ENCODE results near the gene KIFC3.
A peak's percentile ranks its signal among the peaks of the same experiment; 100 is the strongest.
"Not testable (repeated sequence)": the region's sequence is repeated elsewhere in the genome, so short reads cannot be mapped to it uniquely, and the experiment has no call there.

Gene KIFC3

DNA sequence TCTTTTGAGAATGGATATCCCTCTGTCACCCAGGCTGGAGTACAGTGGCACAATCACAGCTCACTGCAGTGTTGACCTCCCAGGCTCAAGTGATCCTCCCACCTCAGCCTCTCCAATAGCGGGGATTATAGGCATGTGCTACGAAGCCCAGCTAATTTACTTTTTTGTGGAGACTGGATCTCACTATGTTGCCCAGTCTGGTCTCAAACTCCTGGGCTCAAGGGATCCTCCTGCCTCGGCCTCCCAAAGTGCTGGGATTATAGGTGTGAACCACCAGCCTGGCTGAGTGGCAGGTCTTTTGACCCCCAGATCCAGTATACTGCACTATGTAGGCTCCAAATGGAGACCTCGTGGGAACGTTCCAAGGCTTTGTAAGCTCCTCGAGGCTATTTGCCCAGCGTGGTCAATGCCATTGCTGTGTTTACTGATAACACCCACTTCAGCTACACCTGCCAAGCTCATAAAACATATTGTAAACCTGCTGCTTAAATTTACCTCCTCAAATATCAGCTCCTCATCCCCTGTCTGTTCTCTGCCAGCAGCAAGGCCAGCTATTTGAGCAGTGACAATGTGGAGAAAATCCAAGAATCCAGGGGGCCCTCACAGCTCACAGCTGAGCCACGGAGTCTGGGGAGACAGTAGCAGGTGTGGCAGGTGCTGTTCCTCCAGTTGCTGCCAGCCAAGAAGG lies 16.2 kb upstream of the KIFC3 start:
- Mint-ChIP-seq H3K9me3 (no peaks in the 10 kb centered on the region), H3K36me3 (ENCODE audit: low read depth) (no peaks in the 10 kb centered on the region), H3K4me3 (no peak overlapping the region), H3K27ac (peak overlapping the region; percentile 31), H3K27me3 (peaks cover 37% of the 10 kb centered on the region), H3K4me1 (ENCODE audit: low read depth) (peaks cover 42% of the 10 kb centered on the region)
- intact Hi-C loops (cut with micrococcal nuclease) = no loop called here

DNA sequence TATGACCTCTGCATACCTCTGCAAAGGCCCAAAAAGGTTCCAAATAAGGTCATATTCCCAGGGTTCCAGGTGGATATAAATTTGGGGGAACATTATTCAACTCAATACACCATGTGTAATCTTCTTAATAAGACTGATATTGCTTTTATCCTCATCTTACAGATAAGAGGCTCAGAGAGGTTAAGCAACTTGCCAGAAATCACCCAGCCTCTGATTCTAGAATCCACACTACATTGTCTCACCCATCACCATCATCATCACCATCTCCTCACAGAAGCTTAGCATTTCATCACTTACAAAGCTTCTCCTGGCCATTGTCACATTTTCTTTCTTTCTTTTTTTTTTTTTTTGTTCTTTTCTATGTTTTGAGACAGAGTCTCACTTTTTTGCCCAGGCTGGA lies 15.4 kb upstream of the KIFC3 start:
- Mint-ChIP-seq H3K9me3 (no peaks in the 10 kb centered on the region), H3K27ac (peak overlapping the region; percentile 31), H3K27me3 (peaks cover 32% of the 10 kb centered on the region), H3K4me3 (no peak overlapping the region), H3K4me1 (ENCODE audit: low read depth) (peaks cover 45% of the 10 kb centered on the region), H3K36me3 (ENCODE audit: low read depth) (no peaks in the 10 kb centered on the region)
- intact Hi-C loops (cut with micrococcal nuclease) = no loop called here

DNA sequence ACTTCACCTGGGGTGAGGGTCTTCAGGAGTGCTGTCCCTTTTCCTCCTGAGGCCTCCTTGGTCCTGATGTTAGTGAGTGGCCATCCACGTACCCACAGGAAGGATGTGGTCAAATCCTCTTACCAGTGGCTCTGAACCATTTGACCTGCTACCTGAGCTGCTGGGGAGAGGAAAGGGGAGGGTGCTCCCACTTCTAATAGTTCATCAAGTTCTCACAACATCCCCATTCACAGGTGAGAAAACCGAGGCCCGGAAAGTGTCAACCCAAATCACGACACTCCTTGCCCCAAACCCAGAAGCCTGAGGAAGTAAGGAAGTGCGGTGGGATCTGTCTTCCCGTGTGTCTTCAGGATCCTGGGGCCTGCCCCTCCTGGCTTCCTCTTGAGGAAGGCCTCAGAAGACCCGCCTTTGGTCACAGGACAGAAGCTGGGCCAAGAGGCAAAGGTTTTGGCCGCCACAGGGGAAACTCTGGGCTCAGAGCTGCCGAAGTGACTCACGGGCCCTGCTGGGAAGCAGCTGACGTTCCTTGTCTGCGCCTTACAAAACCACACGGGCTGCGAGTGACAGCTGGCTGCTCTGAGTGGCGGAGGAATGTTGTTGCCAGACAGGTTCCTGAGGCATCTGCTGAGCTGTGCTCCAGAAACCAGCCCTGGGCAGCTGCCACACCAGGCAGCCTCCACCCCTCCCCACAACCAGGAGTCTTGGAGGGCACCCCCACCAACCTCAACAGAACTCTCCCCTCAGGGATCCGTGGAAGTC lies 13.9 kb upstream of the KIFC3 start:
- H3K27ac Mint-ChIP-seq = peak overlapping the region; percentile 81
- peak overlapping the region; percentile 32 for H3K4me3 Mint-ChIP-seq
- intact Hi-C loops (cut with micrococcal nuclease) = no loop called here

DNA sequence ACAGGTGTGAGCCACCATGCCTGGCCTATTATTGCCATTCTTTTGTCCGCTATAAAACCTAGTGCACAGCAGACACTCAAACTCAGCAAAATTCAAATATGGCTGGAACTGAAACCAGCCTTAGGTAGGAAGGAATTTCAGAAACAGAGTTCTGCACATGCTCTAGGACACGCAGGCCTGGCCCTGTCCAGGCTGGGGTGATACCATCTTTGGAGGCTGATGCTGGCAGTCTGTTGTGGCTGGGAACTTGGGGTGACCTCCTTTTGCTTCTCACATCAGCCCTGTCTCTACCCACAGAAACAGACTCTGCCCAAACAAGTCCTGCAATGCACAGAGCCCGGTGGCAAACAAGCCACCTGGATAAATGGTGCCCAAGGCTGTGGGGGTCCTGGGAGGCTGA lies 12.6 kb upstream of the KIFC3 start:
- Mint-ChIP-seq H3K27ac (peak overlapping the region; percentile 81), H3K4me3 (no peak overlapping the region)

More for the DNA sequence above, 13.9 kb upstream of the KIFC3 start:
- Mint-ChIP-seq H3K4me1 (ENCODE audit: low read depth) (peaks cover 47% of the 10 kb centered on the region), H3K9me3 (no peaks in the 10 kb centered on the region), H3K36me3 (ENCODE audit: low read depth) (no peaks in the 10 kb centered on the region), H3K27me3 (peaks cover 25% of the 10 kb centered on the region)

DNA sequence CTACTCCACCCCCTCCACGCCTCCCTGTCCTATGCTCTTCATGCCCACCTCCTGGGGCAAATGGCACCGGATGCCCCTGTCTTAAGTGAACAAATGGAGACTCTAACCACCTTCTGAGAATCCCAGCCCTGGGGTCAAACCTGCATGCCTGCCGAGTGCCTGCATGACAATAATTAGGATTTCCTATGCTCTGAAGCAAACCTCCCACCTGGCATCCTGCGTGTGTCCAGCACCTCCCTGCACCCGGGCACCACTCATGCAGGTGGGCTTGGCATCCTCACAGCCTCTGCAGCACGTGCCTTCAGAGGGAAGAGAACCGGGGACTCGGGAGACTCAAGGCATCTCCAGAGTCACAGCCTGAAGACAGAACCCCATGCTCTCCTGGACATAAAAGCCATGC lies 11.2 kb upstream of the KIFC3 start:
- H3K36me3 Mint-ChIP-seq (ENCODE audit: low read depth) = no peaks in the 10 kb centered on the region
- peaks cover 18% of the 10 kb centered on the region for H3K27me3 Mint-ChIP-seq
- no peaks in the 10 kb centered on the region for H3K9me3 Mint-ChIP-seq
- peaks cover 67% of the 10 kb centered on the region for H3K4me1 Mint-ChIP-seq (ENCODE audit: low read depth)
- H3K4me3 Mint-ChIP-seq = no peak overlapping the region
- intact Hi-C loops (cut with micrococcal nuclease) = no loop called here
- H3K27ac Mint-ChIP-seq = no peak overlapping the region

More for the DNA sequence above, 12.6 kb upstream of the KIFC3 start:
- intact Hi-C loops (cut with micrococcal nuclease) = no loop called here
- Mint-ChIP-seq H3K9me3 (no peaks in the 10 kb centered on the region), H3K36me3 (ENCODE audit: low read depth) (no peaks in the 10 kb centered on the region), H3K27me3 (peaks cover 18% of the 10 kb centered on the region), H3K4me1 (ENCODE audit: low read depth) (peaks cover 55% of the 10 kb centered on the region)

DNA sequence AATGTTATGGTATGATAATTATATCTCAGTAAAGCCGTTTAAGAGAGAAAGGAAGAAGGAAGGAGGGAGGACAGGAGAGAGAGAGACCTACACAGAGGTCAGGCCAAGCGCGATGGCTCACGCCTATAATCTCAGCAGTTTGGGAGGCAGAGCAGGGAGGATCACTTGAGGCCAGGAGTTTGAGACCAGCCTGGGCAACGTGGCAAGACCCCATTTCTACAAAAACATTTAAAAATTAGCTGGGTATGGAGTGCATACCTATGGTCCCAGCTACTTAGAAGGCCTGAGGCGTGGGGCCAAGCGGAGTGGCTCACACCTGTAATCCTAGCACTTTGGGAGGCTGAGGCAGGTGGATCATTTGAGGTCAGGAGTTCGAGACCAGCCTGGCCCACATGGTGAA lies 9.0 kb upstream of the KIFC3 start:
- Mint-ChIP-seq H3K27me3 (peaks cover 17% of the 10 kb centered on the region), H3K27ac (peak overlapping the region; percentile 86), H3K4me1 (ENCODE audit: low read depth) (peaks cover 74% of the 10 kb centered on the region)
- H3K9me3 Mint-ChIP-seq; H3K4me3 Mint-ChIP-seq; H3K36me3 Mint-ChIP-seq (ENCODE audit: low read depth); intact Hi-C loops (cut with micrococcal nuclease): not testable (repeated sequence)

DNA sequence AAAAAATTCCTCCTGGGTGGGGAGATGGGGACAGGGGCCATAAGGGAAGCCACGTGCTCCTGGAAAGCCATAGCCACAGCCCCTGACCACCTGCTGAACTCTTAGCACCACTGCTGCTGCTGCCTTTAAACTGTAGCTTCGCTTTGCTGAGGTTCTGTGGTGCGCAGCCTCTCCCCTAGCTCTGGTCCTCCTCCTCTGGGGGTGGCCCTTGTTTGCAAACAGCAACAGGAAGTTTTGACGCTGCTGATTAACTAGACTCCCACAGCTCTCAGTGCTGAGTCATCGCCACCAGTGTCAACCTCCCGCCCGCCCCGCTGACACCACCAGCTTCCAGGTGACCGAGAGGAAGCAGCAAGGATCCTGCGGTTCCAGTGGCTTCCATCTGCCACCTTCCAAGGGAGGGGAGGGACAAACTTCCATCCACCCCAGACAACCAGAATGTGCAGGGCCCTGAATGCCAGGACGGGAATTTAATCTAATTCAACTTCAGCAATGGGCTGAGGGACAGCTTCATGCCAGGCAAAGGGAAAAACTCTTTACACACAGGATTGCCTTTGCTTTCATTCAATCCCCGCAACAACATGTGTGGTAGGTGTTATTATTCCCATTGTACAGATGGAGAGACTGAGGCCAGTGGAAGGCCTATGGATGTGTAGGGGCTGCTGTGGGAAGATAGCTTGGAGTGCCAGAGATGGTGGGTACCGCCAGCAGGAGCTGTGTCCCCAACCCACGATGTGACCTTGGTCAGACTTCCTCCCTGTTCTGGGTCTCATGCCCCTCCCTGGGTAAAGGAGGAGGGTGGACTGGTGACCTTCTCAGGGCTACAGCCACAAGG lies 8.1 kb upstream of the KIFC3 start:
- Mint-ChIP-seq H3K9me3 (no peaks in the 10 kb centered on the region), H3K4me3 (no peak overlapping the region), H3K27ac (peak overlapping the region; percentile 86), H3K4me1 (ENCODE audit: low read depth) (peaks cover 72% of the 10 kb centered on the region), H3K36me3 (ENCODE audit: low read depth) (no peaks in the 10 kb centered on the region), H3K27me3 (peaks cover 19% of the 10 kb centered on the region)
- intact Hi-C loops (cut with micrococcal nuclease) = no loop called here

DNA sequence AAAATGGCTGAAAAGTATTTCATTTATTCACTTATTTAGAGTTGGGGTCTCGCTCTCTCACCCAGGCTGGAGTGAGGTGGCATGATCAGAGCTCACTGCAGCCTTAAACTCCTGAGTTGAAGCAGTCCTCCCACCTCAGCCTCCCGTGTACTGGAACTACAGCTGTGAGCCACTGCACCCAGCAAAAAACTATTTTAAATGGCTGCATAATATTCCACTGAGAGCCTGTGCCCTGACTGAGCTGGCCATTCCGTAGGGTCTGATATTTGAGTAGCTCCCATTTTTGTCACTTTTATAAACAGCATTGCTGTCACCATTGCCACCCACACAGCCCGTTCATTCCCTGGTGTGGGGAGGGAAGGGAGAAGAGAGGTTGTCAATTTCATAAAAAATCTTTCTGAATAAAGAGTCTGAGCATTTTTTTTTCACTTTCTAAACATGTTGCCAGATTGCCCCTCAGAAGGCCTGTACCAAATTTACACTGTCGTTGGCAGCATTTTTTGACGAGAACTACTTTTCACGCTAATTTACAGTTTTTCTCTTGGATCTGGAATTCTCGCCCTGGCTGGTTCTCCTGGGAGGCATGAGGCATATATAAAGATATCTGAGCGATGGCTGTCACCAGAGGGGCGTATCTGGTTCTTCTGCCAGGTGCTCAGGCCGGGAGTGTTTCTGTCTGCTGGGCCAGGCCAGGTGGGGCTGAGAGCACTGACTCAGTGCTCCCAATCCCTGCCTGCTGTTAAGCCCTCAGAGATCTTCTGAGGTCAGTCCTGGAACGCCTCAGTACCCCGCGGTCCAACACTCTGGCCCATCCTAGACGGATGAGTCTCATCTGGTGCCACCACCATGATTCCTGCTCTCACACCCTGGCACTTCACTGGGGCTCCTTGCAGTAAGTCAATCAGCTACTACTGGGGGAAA lies 7.2 kb upstream of the KIFC3 start:
- no peak overlapping the region for H3K4me3 Mint-ChIP-seq
- no peaks in the 10 kb centered on the region for H3K36me3 Mint-ChIP-seq (ENCODE audit: low read depth)
- peaks cover 66% of the 10 kb centered on the region for H3K4me1 Mint-ChIP-seq (ENCODE audit: low read depth)
- H3K27me3 Mint-ChIP-seq = peaks cover 17% of the 10 kb centered on the region
- H3K9me3 Mint-ChIP-seq = no peaks in the 10 kb centered on the region
- intact Hi-C loops (cut with micrococcal nuclease) = loop anchor here (10.0 kb wide), 1 partner anchor 55 kb away; no protein-coding TSS in a partner anchor
- peak overlapping the region; percentile 86 for H3K27ac Mint-ChIP-seq

DNA sequence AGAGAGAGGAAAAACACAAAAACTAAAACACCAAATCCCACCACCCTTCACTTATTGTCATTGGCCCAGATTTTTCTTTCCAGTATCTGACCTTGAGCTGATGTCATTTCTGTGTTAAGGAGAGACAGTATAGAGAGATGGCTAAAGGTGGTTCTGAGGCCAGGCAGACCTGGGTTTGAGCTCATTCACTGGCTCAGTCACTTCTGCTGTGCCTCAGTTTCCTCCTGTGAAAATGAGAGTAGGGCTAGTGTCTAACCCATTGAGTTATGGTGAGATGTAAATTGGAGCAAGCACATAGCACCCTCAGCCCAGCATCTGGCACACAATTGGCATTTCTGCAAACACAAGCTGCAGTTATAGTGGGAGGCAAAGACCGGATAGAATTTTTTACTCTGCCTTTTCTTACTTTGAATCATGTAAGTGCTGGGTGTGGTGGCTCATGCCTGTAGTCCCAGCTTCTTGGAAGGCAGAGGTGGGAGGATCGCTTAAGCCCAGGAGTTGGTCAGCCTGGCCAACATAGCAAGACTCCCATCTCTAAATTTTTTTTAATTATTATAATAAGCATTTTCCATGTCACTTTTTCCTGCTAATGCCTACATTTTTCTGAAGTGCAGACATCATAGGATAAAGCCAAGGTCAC lies 6.4 kb upstream of the KIFC3 start:
- Mint-ChIP-seq H3K27ac (peak overlapping the region; percentile 84), H3K36me3 (ENCODE audit: low read depth) (no peaks in the 10 kb centered on the region), H3K4me3 (peak overlapping the region; percentile 65), H3K9me3 (no peaks in the 10 kb centered on the region), H3K27me3 (peaks cover 13% of the 10 kb centered on the region), H3K4me1 (ENCODE audit: low read depth) (peaks cover 60% of the 10 kb centered on the region)
- intact Hi-C loops (cut with micrococcal nuclease) = loop anchor here (10.0 kb wide), 1 partner anchor 56 kb away; no protein-coding TSS in a partner anchor

DNA sequence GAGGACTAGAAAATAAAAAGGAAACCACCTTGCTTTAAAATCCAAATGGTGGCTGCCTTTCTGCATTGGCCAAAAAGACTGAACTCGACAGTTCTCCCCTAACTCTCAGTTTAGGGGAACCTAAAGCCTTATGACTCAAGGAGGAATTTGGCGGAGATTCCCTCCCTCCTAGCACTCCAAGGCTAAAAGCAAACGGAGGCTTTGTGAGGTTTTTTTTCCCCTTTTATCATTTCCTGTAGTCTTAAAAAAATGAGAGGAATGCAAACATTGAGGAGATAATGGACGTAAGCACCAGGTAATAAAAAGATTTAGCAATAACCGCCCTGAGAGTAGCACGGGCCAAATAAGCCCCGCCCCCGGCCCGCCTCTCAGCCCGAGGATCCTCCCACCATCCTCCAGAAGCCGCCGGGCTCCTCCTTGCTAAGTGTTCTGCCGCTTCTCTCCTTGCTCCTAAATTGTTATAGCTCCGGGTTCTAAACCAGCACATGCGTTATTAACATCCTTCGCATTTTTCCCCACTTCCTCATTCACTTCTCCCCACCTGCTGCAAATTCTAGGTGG lies 5.8 kb upstream of the KIFC3 start:
- intact Hi-C loops (cut with micrococcal nuclease) = loop anchor here (10.0 kb wide), 1 partner anchor 57 kb away; no protein-coding TSS in a partner anchor

DNA sequence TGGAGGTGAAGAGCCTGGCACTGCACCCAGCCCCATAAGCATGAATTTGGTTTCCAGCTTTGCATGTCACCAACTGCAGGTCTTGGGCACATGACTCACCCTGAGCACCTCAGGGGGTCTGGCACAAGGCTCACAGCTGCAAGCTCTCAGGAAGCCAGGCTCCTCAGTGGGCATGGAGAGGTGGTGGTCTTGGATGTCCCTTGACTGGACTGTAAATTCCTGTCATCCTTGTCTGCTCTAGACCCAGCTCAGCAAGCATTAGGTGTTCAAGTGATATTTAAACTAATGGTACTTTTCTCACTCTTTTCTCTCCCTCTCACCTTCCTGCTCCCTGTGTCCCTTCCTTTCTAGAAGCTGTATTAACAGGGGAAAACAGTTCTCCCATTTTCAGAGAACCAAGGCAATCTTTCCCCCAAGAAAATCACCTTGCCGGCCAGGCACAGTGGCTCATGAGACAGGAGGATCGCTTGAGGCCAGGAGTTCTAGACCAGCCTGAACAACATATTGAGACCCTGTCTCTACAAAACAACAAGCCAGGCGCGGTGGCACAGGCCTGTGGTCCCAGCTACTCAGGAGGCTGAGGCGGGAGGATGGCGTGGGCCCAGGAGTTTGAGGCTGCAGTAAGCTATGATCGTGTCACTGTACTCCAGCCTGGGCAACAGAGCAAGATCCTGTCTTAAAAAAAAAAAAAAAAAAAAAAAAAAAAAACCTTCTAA lies 5.1 kb upstream of the KIFC3 start:
- intact Hi-C loops (cut with micrococcal nuclease) = loop anchor here (10.0 kb wide), 1 partner anchor 57 kb away; no protein-coding TSS in a partner anchor
- Mint-ChIP-seq H3K9me3 (no peaks in the 10 kb centered on the region), H3K27ac (peak overlapping the region; percentile 84), H3K4me1 (ENCODE audit: low read depth) (peaks cover 68% of the 10 kb centered on the region), H3K36me3 (ENCODE audit: low read depth) (no peaks in the 10 kb centered on the region), H3K27me3 (peaks cover 6% of the 10 kb centered on the region), H3K4me3 (peak overlapping the region; percentile 37)

More for the DNA sequence above, 5.8 kb upstream of the KIFC3 start:
- H3K4me3 Mint-ChIP-seq = peak overlapping the region; percentile 65
- H3K36me3 Mint-ChIP-seq (ENCODE audit: low read depth) = no peaks in the 10 kb centered on the region
- H3K4me1 Mint-ChIP-seq (ENCODE audit: low read depth) = peaks cover 61% of the 10 kb centered on the region
- H3K9me3 Mint-ChIP-seq = no peaks in the 10 kb centered on the region
- peaks cover 8% of the 10 kb centered on the region for H3K27me3 Mint-ChIP-seq
- H3K27ac Mint-ChIP-seq = peak overlapping the region; percentile 84

DNA sequence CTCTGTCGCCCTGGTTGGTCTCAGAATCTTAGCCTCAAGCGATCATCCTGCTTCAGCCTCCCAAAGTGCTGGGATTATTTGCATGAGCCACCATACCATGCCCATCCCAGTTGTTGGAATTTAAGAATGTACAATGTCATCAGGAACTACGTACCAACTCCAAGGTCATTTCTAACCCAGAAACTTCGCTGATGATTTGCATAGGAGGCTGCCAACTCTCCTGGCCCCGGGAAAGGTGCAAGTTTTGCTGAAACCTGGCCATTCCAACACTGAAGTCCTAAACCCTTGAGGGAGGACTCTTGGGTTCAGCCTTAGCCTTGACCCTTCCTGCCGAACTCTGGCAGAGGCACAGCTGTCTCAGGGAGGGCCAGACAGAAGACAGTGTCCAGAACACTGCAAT lies 2.9 kb upstream of the KIFC3 start:
- Mint-ChIP-seq H3K27ac (no peak overlapping the region), H3K4me3 (no peak overlapping the region), H3K36me3 (ENCODE audit: low read depth) (no peaks in the 10 kb centered on the region), H3K27me3 (peaks cover 5% of the 10 kb centered on the region), H3K4me1 (ENCODE audit: low read depth) (peaks cover 68% of the 10 kb centered on the region), H3K9me3 (no peaks in the 10 kb centered on the region)
- intact Hi-C loops (cut with micrococcal nuclease) = loop anchor here (10.0 kb wide), 1 partner anchor 60 kb away; no protein-coding TSS in a partner anchor
